Inferior parietal cortex (tissue), 1 donor: ENCODE data around the gene STK24.

Experiments used
- DNase-seq: peaks from one replicate; pipeline ENCODE4 v3.0.0-alpha.2; 2016; ENCODE audit errors: extremely low spot score

The STK24 gene

DNA sequence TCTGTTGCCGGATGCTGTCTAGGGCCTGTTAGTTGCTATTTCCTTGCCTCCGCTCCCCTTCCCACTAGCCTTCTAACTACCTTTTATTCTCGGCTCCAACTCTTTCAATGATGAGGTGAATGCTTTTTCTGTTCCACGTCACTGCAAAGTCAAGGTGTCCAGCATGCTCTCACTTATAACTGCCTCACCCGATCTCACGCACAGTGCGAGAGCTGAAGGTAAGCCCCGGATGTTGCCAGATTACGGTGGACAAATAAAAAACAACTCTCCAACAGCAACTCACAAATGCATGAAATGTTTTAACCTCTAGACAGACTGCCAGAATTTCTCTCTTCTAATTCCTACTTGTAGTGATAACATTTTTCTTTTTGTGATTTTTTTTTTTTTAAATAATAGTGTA is 169.9 kb downstream of the STK24 start:
- no peak for DNase-seq

- DNase-seq, result no peak
Observed at GRCh38 chr13:98406427-98406826, 170.5 kb downstream of the STK24 start.

DNA sequence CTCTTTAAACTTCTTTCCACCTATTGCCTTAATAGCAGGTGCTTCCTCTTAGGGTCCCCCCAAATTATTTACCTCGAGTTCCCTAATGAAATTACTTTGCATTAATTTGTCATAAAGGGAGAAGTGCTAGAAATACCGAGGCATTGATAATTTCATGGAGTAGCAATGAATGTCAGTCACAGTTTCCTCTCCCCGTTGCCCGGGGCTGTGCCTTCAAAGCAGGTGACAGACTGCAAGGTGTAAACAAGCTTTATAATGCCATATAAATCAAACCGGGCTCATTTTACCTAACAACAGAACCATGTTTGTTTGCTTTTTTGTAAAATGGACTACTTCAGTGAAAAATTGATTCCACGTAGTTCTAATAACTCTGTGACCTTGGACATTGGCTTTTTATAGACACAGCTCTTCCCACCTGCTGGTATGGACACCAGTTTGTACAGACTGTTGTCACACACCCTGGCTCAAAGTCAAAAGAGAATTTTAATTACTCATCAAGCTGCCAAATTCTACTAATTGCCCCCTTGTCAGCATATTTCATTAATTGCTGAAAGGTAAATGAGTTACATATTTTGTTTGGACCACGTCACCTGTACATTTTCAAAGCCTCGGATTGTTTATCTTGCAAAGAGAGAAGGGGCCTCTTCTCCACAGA is 171.1 kb downstream of the STK24 start:
- DNase-seq, result no peak

GRCh38 chr13:98405107-98405571 is 171.8 kb downstream of the STK24 start:
- DNase-seq, result peak; percentile 50

GRCh38 chr13:98403076-98403475 is 173.8 kb downstream of the STK24 start:
- no peak for DNase-seq

GRCh38 chr13:98401934-98402333 is 175.0 kb downstream of the STK24 start:
- no peak for DNase-seq

DNA sequence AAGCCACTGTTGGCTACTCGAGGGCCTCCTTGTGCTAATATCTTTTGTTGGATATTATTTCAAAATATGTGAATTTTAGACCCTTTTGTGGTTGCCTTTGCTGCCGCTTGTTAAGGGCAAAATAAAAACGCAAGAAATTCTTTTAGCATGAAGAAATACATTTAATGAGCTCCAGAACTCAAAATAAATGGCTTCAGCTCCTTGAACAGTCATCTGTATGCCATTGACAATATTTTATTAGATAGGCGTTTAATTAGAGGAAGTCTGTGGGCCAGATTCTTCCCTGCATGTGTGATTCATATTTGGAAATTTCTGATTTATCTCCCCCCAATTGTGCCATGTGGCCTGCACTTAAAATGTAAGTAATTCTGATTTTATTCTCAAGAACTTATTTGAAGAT is 177.2 kb downstream of the STK24 start:
- DNase-seq, result no peak

GRCh38 chr13:98398581-98398980 is 178.3 kb downstream of the STK24 start:
- no peak for DNase-seq

DNA sequence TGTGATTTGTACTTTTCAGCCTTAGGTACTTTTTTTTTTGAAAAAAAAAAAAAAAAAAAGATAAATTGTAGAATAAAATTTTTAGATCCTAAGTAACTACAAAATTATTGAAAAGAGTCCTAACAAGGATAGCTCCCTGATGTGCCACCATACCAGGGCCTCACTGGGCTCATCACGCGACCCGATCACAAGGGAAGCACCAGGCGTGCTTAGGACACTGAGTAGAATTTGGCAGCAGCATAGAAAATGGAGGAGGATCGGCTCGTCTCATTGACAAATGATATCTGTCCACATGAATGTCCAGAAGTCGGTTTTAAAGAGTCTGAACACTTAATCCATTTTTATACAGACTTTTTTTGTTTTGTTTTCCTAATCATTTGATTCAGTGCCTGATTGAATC is 179.0 kb downstream of the STK24 start:
- DNase-seq, result no peak

GRCh38 chr13:98397221-98397620 is 179.7 kb downstream of the STK24 start:
- no peak for DNase-seq

DNA sequence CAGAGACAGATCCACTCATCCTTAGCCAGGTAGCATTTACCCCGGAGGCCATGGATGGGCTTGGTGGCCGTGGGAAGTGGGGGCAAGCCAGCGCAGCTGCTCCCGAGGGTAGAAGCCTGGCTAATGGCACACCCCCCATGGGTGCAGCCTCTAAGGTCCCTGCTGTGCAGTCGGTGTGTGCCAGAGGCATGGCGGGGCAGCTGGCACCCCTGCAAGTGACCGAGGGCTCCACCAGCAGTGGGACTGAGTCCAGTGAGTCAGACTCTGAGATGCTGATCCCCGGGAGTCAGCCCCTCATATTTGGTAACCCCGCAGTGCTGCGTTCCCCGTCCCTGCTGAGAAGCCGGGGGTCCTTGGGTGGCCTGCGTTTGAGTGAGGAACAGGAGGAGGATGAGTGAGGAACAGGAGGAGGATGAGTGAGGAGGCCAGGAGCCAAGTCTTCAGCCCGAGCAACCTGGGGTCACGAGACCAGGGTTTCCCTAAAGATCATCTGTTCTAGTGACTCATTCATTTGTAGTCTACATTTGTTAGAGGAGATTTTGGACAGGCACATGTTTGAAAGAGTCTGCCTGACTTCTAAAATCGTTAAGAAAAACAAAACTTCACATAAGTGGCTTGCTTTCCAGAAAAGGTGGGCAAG is 180.7 kb downstream of the STK24 start:
- DNase-seq, result no peak
